ENCODE results near the gene HDGF. TPM values are rescaled to one million over a fixed set of nuclear protein-coding genes. Genes with fewer than 3 reads are reported as not detected.
A peak's percentile ranks its signal among the peaks of the same experiment; 100 is the strongest.

The HDGF gene
- total RNA-seq, 6 experiments from 2014 or later, result 229 to 324 (median 315) TPM

- Mint-ChIP-seq H3K4me3 (peak overlapping the region; percentile 84), H3K27ac (no peak overlapping the region; the same call in 1 of the 2 replicates), H3K4me1 (ENCODE audit: low read depth) (peaks cover 57% of the 10 kb centered on the region), H3K9me3 (no peaks in the 10 kb centered on the region), H3K27me3 (ENCODE audit: insufficient read depth) (peaks cover 10% of the 10 kb centered on the region), H3K36me3 (ENCODE audit: low read depth) (no peaks in the 10 kb centered on the region)
- no peak for TF ChIP-seq CTCF (IDR thresholded peaks at IDR 0.05)
- DNase-seq, result no peak
Observed at GRCh38 chr1:156703741-156704140, 47.7 kb downstream of the HDGF start.

GRCh38 chr1:156703336-156703735, 48.1 kb downstream of the HDGF start:
- Mint-ChIP-seq H3K36me3 (ENCODE audit: low read depth) (no peaks in the 10 kb centered on the region), H3K4me3 (no peak overlapping the region), H3K4me1 (ENCODE audit: low read depth) (peaks cover 53% of the 10 kb centered on the region)

GRCh38 chr1:156700736-156701531, 50.5 kb downstream of the HDGF start:
- DNase-seq, result no peak
- peaks cover 29% of the 10 kb centered on the region for H3K4me1 Mint-ChIP-seq (ENCODE audit: low read depth)
- TF ChIP-seq CTCF (IDR thresholded peaks at IDR 0.05), result no peak
- peaks cover 14% of the 10 kb centered on the region for H3K27me3 Mint-ChIP-seq (ENCODE audit: insufficient read depth)
- H3K4me3 Mint-ChIP-seq, result no peak overlapping the region
- H3K27ac Mint-ChIP-seq, result no peak overlapping the region
- H3K9me3 Mint-ChIP-seq, result no peaks in the 10 kb centered on the region
- no peaks in the 10 kb centered on the region for H3K36me3 Mint-ChIP-seq (ENCODE audit: low read depth)

More at GRCh38 chr1:156703336-156703735, 48.1 kb downstream of the HDGF start:
- Mint-ChIP-seq H3K27ac (no peak overlapping the region), H3K27me3 (ENCODE audit: insufficient read depth) (peaks cover 10% of the 10 kb centered on the region), H3K9me3 (no peaks in the 10 kb centered on the region)
- DNase-seq, result no peak
- TF ChIP-seq CTCF (IDR thresholded peaks at IDR 0.05), result no peak

GRCh38 chr1:156698995-156699394, 52.5 kb downstream of the HDGF start:
- TF ChIP-seq CTCF (IDR thresholded peaks at IDR 0.05), result no peak
- Mint-ChIP-seq H3K27ac (no peak overlapping the region), H3K36me3 (ENCODE audit: low read depth) (no peaks in the 10 kb centered on the region), H3K4me3 (no peak overlapping the region), H3K27me3 (ENCODE audit: insufficient read depth) (peaks cover 14% of the 10 kb centered on the region), H3K4me1 (ENCODE audit: low read depth) (peaks cover 14% of the 10 kb centered on the region), H3K9me3 (no peaks in the 10 kb centered on the region)
- DNase-seq, result no peak

GRCh38 chr1:156697481-156697880, 54.0 kb downstream of the HDGF start:
- Mint-ChIP-seq H3K27me3 (ENCODE audit: insufficient read depth) (peaks cover 14% of the 10 kb centered on the region), H3K4me3 (no peak overlapping the region), H3K36me3 (ENCODE audit: low read depth) (no peaks in the 10 kb centered on the region), H3K27ac (no peak overlapping the region), H3K4me1 (ENCODE audit: low read depth) (peaks cover 16% of the 10 kb centered on the region), H3K9me3 (no peaks in the 10 kb centered on the region)
- no peak for TF ChIP-seq CTCF (IDR thresholded peaks at IDR 0.05)
- DNase-seq, result no peak

All from HFFc6 (cell line).